Uterus (tissue), 2 donors: ENCODE data around the gene PGRMC2.

ENCODE experiments used
- CTCF ChIP-seq, 4 experiments: fragments of 200-600 bp in 2 of 4; fragments of 450-650 bp in 2 of 4; sonication (generic) in 2 of 4; IDR thresholded peaks; one replicate each; pipeline ENCODE4 v1.5.1; 2016 to 2019; ENCODE audit warnings: antibody characterized with exemption in 4 of 4, mild to moderate bottlenecking in 2 of 4, moderate library complexity in 1 of 4
- POLR2A ChIP-seq, 2 donors: fragments of 450-650 bp; IDR thresholded peaks; one replicate each; pipeline ENCODE4 v1.6.1; 2016; ENCODE audit warnings: antibody characterized with exemption in 2 of 2, mild to moderate bottlenecking in 1 of 2, moderate library complexity in 1 of 2

- TF ChIP-seq CTCF (IDR thresholded peaks at IDR 0.05), result no peak
- no peak for TF ChIP-seq POLR2A (IDR thresholded peaks at IDR 0.05)
Observed at GRCh38 chr4:128267745-128268144, 19.9 kb downstream of the PGRMC2 start.
